ENCODE measurements around the gene KCNIP4.

DNA sequence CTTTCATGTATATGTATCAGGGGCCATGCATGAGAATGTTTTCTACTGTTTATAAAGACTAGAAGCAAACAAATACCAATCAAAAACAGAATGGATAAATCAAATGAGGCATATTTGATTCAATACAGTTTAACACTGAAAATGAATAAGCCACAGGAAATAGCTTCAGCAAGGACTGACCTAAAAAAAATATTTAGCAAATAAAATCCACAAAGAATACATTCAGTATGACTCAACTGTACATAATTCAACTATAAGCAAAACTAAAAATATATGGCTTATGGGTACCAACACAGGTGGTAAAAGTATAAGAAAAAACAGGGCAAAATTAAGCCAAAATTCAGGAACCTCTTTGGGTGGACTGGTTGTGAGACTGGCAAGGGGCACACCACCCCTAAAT is 112.9 kb downstream of the KCNIP4 start:
- TF ChIP-seq, protein P1, sequence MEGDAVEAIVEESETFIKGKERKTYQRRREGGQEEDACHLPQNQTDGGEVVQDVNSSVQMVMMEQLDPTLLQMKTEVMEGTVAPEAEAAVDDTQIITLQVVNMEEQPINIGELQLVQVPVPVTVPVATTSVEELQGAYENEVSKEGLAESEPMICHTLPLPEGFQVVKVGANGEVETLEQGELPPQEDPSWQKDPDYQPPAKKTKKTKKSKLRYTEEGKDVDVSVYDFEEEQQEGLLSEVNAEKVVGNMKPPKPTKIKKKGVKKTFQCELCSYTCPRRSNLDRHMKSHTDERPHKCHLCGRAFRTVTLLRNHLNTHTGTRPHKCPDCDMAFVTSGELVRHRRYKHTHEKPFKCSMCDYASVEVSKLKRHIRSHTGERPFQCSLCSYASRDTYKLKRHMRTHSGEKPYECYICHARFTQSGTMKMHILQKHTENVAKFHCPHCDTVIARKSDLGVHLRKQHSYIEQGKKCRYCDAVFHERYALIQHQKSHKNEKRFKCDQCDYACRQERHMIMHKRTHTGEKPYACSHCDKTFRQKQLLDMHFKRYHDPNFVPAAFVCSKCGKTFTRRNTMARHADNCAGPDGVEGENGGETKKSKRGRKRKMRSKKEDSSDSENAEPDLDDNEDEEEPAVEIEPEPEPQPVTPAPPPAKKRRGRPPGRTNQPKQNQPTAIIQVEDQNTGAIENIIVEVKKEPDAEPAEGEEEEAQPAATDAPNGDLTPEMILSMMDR (IDR thresholded peaks at IDR 0.05 in 8 of 11, conservative IDR thresholded peaks at IDR 0.05 in 3 of 11), result no peak
- no peak for TF ChIP-seq POLR2AphosphoS5 (IDR thresholded peaks at IDR 0.05)
